SU-DHL-6 (cell line): ENCODE data around the gene GON4L.

Experiments
- H2AFZ ChIP-seq: fragments of 200-600 bp; sonication (generic); 2 replicates; pipeline ENCODE4 v1.6.1; 2014; ENCODE audit warnings: low read depth, mild to moderate bottlenecking, moderate library complexity, mixed read lengths, antibody characterized with exemption, low read length; ENCODE audit not compliant: severe bottlenecking
- H3F3A ChIP-seq: fragments of 200-600 bp; shearing (Covaris generic); 2 replicates; pipeline ENCODE4 v1.6.0; 2016; ENCODE audit warnings: antibody characterized with exemption, mild to moderate bottlenecking; ENCODE audit not compliant: insufficient read depth
- H3K27ac ChIP-seq: fragments of 200-600 bp; sonication (generic); 2 replicates; pipeline ENCODE4 v1.5.1; 2016; ENCODE audit warnings: low read depth, mild to moderate bottlenecking, low read length, moderate library complexity, mixed read lengths
- H3K27me3 ChIP-seq: fragments of 200-600 bp; sonication (generic), shearing (Covaris generic); 2 replicates; pipeline ENCODE4 v1.6.0; 2014; ENCODE audit warnings: mild to moderate bottlenecking, low read length
- H3K36me3 ChIP-seq: fragments of 200-600 bp; sonication (generic); 2 replicates; pipeline ENCODE4 v1.6.1; 2014; ENCODE audit warnings: mild to moderate bottlenecking, low read length, mixed read lengths
- H3K4me2 ChIP-seq: fragments of 300-600, 200-600 bp; shearing (Covaris generic), sonication (generic); 2 replicates; pipeline ENCODE4 v1.6.0; 2014; ENCODE audit warnings: low read length, low read depth, mild to moderate bottlenecking; ENCODE audit not compliant: poor library complexity, severe bottlenecking
- H3K4me3 ChIP-seq: fragments of 200-600 bp; sonication (generic); 2 replicates; pipeline ENCODE4 v1.5.1; 2014; ENCODE audit warnings: antibody characterized with exemption, low read length, mild to moderate bottlenecking, mixed read lengths; ENCODE audit not compliant: insufficient read depth, poor library complexity, severe bottlenecking
- H3K79me2 ChIP-seq: fragments of 200-600 bp; sonication (generic); 2 replicates; pipeline ENCODE4 v1.6.1; 2014; ENCODE audit warnings: mild to moderate bottlenecking, low read length, moderate library complexity; ENCODE audit not compliant: insufficient read depth
- H3K9ac ChIP-seq: fragments of 200-600 bp; sonication (generic); 2 replicates; pipeline ENCODE4 v1.7.0; 2014; ENCODE audit warnings: mild to moderate bottlenecking, low read length
- H3K9me2 ChIP-seq: fragments of 200-600 bp; sonication (generic); replicated peaks from 2 replicates; pipeline ENCODE4 v1.6.1; 2014; ENCODE audit warnings: low read length; ENCODE audit not compliant: insufficient read depth
- H3K9me3 ChIP-seq: fragments of 200-600 bp; sonication (generic); 2 replicates; pipeline ENCODE4 v1.6.1; 2014; ENCODE audit warnings: low read length, mixed read lengths; ENCODE audit not compliant: insufficient read depth
- H4K20me1 ChIP-seq: fragments of 200-600 bp; sonication (generic); 2 replicates; pipeline ENCODE4 v1.6.1; 2014; ENCODE audit warnings: low read depth, mild to moderate bottlenecking, antibody characterized with exemption, low read length, moderate library complexity, mixed read lengths
- CTCF ChIP-seq: fragments of 200-600 bp; sonication (generic); IDR thresholded peaks from one replicate; pipeline ENCODE4 v1.5.1; 2017; ENCODE audit warnings: antibody characterized with exemption, mild to moderate bottlenecking, low read length, moderate library complexity; ENCODE audit not compliant: insufficient read depth, poor library complexity, severe bottlenecking
- EZH2phosphoT487 ChIP-seq: fragments of 200-600 bp; sonication (generic), shearing (Covaris generic); conservative IDR thresholded peaks from 2 replicates; pipeline ENCODE4 v1.6.1; 2018; ENCODE audit warnings: mild to moderate bottlenecking, antibody characterized with exemption, low read length, moderate library complexity, mixed read lengths

GON4L gene

GRCh38 chr1:155872527-155872926 lies 15.5 kb upstream of the GON4L start:
- no peaks in the 10 kb centered on the region for H3K36me3 ChIP-seq
- no peaks in the 10 kb centered on the region for H3K9me3 ChIP-seq
- TF ChIP-seq EZH2phosphoT487 (no peak), CTCF (no peak)
- H3K79me2 ChIP-seq: no peaks in the 10 kb centered on the region
- H3K27ac ChIP-seq: no peak overlapping the region
- H3K4me3 ChIP-seq: no peak overlapping the region
- H3K4me2 ChIP-seq: no peak overlapping the region
- no peaks in the 10 kb centered on the region for H3F3A ChIP-seq
- no peaks in the 10 kb centered on the region for H3K27me3 ChIP-seq
- H3K9me2 ChIP-seq: no peaks in the 10 kb centered on the region
- H3K9ac ChIP-seq: no peak overlapping the region
- H2AFZ ChIP-seq: no peak overlapping the region
- H4K20me1 ChIP-seq: no peaks in the 10 kb centered on the region

DNA sequence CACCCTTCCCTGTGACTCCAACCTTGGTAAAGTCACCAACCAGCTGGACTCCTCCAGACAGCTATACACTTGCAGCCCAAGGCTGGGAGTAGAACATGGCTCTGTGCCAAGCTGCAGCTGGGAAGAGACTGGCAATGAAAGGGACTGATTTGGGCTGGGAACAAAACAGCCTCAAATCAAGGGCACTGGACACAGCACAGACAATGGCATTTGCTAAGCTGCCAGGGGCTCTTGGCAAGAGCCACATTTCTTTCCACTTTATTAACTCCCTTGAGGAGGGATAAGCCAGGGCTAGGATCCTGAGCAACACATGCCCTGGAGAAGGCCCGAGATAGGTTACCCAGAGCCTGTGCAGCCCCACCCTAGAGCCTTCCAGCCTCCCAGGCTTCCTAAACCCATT lies 14.4 kb upstream of the GON4L start:
- no peak overlapping the region for H2AFZ ChIP-seq
- H3K27ac ChIP-seq: no peak overlapping the region
- H3K79me2 ChIP-seq: no peaks in the 10 kb centered on the region
- TF ChIP-seq CTCF (no peak), EZH2phosphoT487 (no peak)
- no peaks in the 10 kb centered on the region for H3F3A ChIP-seq
- no peaks in the 10 kb centered on the region for H3K36me3 ChIP-seq
- H3K27me3 ChIP-seq: no peaks in the 10 kb centered on the region; the same call in 1 of the 2 replicates
- H4K20me1 ChIP-seq: no peaks in the 10 kb centered on the region
- H3K9ac ChIP-seq: no peak overlapping the region
- H3K4me2 ChIP-seq: no peak overlapping the region
- no peaks in the 10 kb centered on the region for H3K9me3 ChIP-seq
- no peaks in the 10 kb centered on the region for H3K9me2 ChIP-seq
- H3K4me3 ChIP-seq: no peak overlapping the region

DNA sequence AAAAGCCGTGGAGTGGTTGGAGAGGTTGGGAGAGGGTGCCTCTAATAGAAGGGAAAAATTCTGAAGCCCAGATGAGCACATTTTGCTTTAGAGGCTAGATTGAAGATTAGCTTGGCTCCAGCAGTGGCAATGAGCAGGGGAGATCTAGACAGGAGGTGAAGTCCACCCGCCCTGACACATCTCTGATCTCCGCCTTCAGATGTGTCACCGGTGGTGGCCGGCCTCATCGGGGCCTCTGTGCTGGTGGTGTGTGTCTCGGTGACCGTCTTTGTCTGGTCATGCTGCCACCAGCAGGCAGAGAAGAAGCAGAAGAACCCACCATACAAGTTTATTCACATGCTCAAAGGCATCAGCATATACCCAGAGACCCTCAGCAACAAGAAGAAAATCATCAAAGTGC lies 10.8 kb upstream of the GON4L start:
- Histone ChIP-seq H3K79me2 (no peaks in the 10 kb centered on the region), H4K20me1 (no peaks in the 10 kb centered on the region), H3K9ac (no peak overlapping the region), H3K27me3 (no peaks in the 10 kb centered on the region; the same call in 1 of the 2 replicates), H3K9me2 (no peaks in the 10 kb centered on the region), H3K9me3 (no peaks in the 10 kb centered on the region), H3K4me3 (no peak overlapping the region), H3K4me2 (no peak overlapping the region), H3K36me3 (no peaks in the 10 kb centered on the region), H2AFZ (no peak overlapping the region), H3F3A (no peaks in the 10 kb centered on the region), H3K27ac (no peak overlapping the region)
- TF ChIP-seq CTCF (no peak), EZH2phosphoT487 (no peak)

DNA sequence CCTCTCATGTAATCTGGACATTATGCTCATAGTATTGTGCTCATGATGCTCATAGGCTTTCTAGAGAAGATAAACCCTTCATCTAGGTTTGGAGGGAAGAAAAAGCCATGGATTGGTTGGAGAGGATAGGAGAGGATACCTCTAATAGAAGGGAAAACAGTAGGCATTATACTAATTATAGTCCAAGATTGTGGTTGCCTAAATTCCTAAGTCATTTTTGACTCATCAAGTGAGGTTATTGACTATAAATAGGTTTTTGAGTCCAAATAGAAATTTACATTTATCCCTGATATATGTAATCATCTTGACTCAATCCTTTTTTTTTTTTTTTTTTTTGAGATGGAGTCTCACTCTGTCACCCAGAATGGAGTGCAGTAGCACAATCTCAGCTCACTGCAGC lies 7.4 kb upstream of the GON4L start:
- H2AFZ ChIP-seq: no peak overlapping the region
- H3F3A ChIP-seq: no peaks in the 10 kb centered on the region
- no peak overlapping the region for H3K27ac ChIP-seq
- no peaks in the 10 kb centered on the region; the same call in 1 of the 2 replicates for H3K27me3 ChIP-seq
- H3K36me3 ChIP-seq: no peaks in the 10 kb centered on the region
- H3K79me2 ChIP-seq: no peaks in the 10 kb centered on the region
- no peaks in the 10 kb centered on the region for H3K9me2 ChIP-seq
- no peak overlapping the region for H3K4me2 ChIP-seq
- no peaks in the 10 kb centered on the region for H4K20me1 ChIP-seq
- TF ChIP-seq EZH2phosphoT487: no peak
- TF ChIP-seq CTCF: no peak
- no peaks in the 10 kb centered on the region for H3K9me3 ChIP-seq
- no peak overlapping the region for H3K4me3 ChIP-seq
- no peak overlapping the region for H3K9ac ChIP-seq
